ENCODE results near the gene MMP24.
"Not testable (repeated sequence)": the region's sequence is repeated elsewhere in the genome, so short reads cannot be mapped to it uniquely, and the experiment has no call there.

Gene MMP24

GRCh38 chr20:35251613-35251940, 25.1 kb downstream of the MMP24 start:
- TF ChIP-seq, protein P1, sequence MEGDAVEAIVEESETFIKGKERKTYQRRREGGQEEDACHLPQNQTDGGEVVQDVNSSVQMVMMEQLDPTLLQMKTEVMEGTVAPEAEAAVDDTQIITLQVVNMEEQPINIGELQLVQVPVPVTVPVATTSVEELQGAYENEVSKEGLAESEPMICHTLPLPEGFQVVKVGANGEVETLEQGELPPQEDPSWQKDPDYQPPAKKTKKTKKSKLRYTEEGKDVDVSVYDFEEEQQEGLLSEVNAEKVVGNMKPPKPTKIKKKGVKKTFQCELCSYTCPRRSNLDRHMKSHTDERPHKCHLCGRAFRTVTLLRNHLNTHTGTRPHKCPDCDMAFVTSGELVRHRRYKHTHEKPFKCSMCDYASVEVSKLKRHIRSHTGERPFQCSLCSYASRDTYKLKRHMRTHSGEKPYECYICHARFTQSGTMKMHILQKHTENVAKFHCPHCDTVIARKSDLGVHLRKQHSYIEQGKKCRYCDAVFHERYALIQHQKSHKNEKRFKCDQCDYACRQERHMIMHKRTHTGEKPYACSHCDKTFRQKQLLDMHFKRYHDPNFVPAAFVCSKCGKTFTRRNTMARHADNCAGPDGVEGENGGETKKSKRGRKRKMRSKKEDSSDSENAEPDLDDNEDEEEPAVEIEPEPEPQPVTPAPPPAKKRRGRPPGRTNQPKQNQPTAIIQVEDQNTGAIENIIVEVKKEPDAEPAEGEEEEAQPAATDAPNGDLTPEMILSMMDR (IDR thresholded peaks at IDR 0.05; ENCODE audit: poor library complexity, severe bottlenecking), result no peak
- ATAC-seq (ENCODE audit: low read depth), result no peak

DNA sequence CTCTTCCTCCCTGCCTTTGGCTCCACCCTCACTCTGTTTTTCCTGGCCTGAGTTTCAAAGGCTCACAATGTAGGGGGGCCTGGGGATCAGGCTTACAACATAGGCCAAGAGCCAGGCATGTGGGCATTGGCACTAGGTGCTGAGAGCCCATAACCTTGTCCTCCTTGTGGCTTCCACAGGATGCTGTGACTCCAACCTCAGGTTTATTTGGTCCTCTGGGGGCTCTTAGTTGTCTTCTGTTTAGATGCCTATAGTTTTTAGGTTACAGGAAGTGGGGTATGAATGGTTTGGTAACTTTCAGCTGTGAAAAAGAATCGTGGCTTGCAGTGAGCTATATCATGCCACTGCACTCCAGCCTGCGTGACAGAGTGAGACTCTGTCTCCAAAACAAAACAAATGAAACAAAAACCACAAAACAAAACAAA, 25.6 kb downstream of the MMP24 start:
- TF ChIP-seq, protein P1 (IDR thresholded peaks at IDR 0.05; ENCODE audit: poor library complexity, severe bottlenecking), result no peak
- no peak for ATAC-seq (ENCODE audit: low read depth)
- H3K27ac ChIP-seq (ENCODE audit: poor library complexity, severe bottlenecking), result no peak overlapping the region

More at GRCh38 chr20:35251613-35251940, 25.1 kb downstream of the MMP24 start:
- no peak for DNase-seq (ENCODE audit: low spot score)
- Histone ChIP-seq H3K4me3 (ENCODE audit: severe bottlenecking) (no peak overlapping the region), H3K36me3 (ENCODE audit: low read depth) (no peaks in the 10 kb centered on the region), H3K27me3 (ENCODE audit: insufficient read depth, poor library complexity, severe bottlenecking) (no peaks in the 10 kb centered on the region), H3K4me1 (ENCODE audit: insufficient read depth, poor library complexity, severe bottlenecking) (no peaks in the 10 kb centered on the region), H3K9me3 (ENCODE audit: severe bottlenecking) (no peaks in the 10 kb centered on the region), H3K27ac (ENCODE audit: poor library complexity, severe bottlenecking) (no peak overlapping the region)

DNA sequence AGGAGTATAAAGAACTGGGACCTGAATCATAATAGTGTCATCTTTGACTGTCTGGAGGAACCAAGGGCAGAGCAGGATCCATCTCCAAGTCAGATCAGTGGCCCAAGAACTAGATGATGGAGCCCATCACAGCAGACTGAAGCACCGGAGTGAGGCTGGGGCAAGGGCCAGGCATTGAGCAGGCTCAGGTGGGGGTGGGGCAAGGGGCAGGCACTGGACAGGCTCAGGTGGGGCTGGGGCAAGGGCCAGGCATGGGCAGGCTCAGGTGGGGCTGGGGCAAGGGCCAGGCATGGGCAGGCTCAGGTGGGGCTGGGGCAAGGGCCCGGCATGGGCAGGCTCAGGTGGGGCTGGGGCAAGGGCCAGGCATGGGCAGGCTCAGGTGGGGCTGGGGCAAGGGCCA, 26.1 kb downstream of the MMP24 start:
- not testable (repeated sequence) for H3K36me3 ChIP-seq (ENCODE audit: low read depth); H3K4me3 ChIP-seq (ENCODE audit: severe bottlenecking); H3K9me3 ChIP-seq (ENCODE audit: severe bottlenecking); H3K27me3 ChIP-seq (ENCODE audit: insufficient read depth, poor library complexity, severe bottlenecking); ATAC-seq (ENCODE audit: low read depth); H3K27ac ChIP-seq (ENCODE audit: poor library complexity, severe bottlenecking); DNase-seq (ENCODE audit: low spot score); H3K4me1 ChIP-seq (ENCODE audit: insufficient read depth, poor library complexity, severe bottlenecking)

More for the DNA sequence above, 25.6 kb downstream of the MMP24 start:
- Histone ChIP-seq H3K27me3 (ENCODE audit: insufficient read depth, poor library complexity, severe bottlenecking) (no peaks in the 10 kb centered on the region), H3K4me3 (ENCODE audit: severe bottlenecking) (no peak overlapping the region), H3K4me1 (ENCODE audit: insufficient read depth, poor library complexity, severe bottlenecking) (no peaks in the 10 kb centered on the region), H3K9me3 (ENCODE audit: severe bottlenecking) (no peaks in the 10 kb centered on the region), H3K36me3 (ENCODE audit: low read depth) (no peaks in the 10 kb centered on the region)
- DNase-seq (ENCODE audit: low spot score), result no peak

GRCh38 chr20:35253010-35253409, 26.5 kb downstream of the MMP24 start:
- DNase-seq (ENCODE audit: low spot score) (no peak), ATAC-seq (ENCODE audit: low read depth) (no peak)
- Histone ChIP-seq H3K27me3 (ENCODE audit: insufficient read depth, poor library complexity, severe bottlenecking) (no peaks in the 10 kb centered on the region), H3K9me3 (ENCODE audit: severe bottlenecking) (no peaks in the 10 kb centered on the region), H3K4me1 (ENCODE audit: insufficient read depth, poor library complexity, severe bottlenecking) (no peaks in the 10 kb centered on the region), H3K27ac (ENCODE audit: poor library complexity, severe bottlenecking) (no peak overlapping the region), H3K4me3 (ENCODE audit: severe bottlenecking) (no peak overlapping the region), H3K36me3 (ENCODE audit: low read depth) (no peaks in the 10 kb centered on the region)
- TF ChIP-seq, protein P1 (IDR thresholded peaks at IDR 0.05; ENCODE audit: poor library complexity, severe bottlenecking), result no peak

GRCh38 chr20:35254448-35254999, 28.0 kb downstream of the MMP24 start:
- Histone ChIP-seq H3K9me3 (ENCODE audit: severe bottlenecking) (no peaks in the 10 kb centered on the region), H3K27ac (ENCODE audit: poor library complexity, severe bottlenecking) (no peak overlapping the region), H3K4me1 (ENCODE audit: insufficient read depth, poor library complexity, severe bottlenecking) (no peaks in the 10 kb centered on the region), H3K36me3 (ENCODE audit: low read depth) (no peaks in the 10 kb centered on the region), H3K27me3 (ENCODE audit: insufficient read depth, poor library complexity, severe bottlenecking) (no peaks in the 10 kb centered on the region), H3K4me3 (ENCODE audit: severe bottlenecking) (no peak overlapping the region)
- ATAC-seq (ENCODE audit: low read depth) (no peak), DNase-seq (ENCODE audit: low spot score) (no peak)
- TF ChIP-seq, protein P1 (IDR thresholded peaks at IDR 0.05; ENCODE audit: poor library complexity, severe bottlenecking), result no peak

Measured in RWPE2 (cell line).